OCI-LY7 (cell line): ENCODE measurements around the gene ARFGAP1.

Experiments
- EZH2phosphoT487 ChIP-seq: fragments of 200-600 bp; sonication (generic); IDR thresholded peaks from 2 replicates; pipeline ENCODE4 v1.6.1; 2018; ENCODE audit warnings: low read depth, borderline replicate concordance, mild to moderate bottlenecking, mixed run types, antibody characterized with exemption, low read length, moderate library complexity, mixed read lengths
- TF ChIP-seq, protein P1 (sequence below): fragments of 200-600 bp; sonication (generic); conservative IDR thresholded peaks from 2 replicates; pipeline ENCODE4 v1.5.1; 2014; ENCODE audit warnings: mild to moderate bottlenecking, antibody characterized with exemption, low read length, moderate library complexity, mixed read lengths

DNA sequence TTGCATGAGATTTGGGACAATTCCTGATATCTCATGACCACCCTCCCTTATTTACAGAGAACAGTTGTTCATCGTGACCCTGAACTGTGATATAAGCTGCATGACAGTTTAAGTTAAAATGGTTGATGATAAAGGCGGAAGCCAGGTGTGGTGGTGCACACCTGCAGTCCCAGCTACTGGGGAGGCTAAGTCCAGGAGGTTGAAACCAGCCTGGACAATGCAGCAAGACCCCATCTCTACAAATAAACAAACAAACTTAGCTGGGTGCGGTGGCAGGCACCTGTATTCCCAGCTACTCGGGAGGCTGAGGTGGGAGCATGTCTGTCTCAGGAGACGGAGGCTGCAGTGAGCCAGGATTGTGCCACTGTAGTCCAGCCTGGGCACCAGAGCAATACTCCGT lies 44.4 kb downstream of the ARFGAP1 start:
- TF ChIP-seq, protein P1, sequence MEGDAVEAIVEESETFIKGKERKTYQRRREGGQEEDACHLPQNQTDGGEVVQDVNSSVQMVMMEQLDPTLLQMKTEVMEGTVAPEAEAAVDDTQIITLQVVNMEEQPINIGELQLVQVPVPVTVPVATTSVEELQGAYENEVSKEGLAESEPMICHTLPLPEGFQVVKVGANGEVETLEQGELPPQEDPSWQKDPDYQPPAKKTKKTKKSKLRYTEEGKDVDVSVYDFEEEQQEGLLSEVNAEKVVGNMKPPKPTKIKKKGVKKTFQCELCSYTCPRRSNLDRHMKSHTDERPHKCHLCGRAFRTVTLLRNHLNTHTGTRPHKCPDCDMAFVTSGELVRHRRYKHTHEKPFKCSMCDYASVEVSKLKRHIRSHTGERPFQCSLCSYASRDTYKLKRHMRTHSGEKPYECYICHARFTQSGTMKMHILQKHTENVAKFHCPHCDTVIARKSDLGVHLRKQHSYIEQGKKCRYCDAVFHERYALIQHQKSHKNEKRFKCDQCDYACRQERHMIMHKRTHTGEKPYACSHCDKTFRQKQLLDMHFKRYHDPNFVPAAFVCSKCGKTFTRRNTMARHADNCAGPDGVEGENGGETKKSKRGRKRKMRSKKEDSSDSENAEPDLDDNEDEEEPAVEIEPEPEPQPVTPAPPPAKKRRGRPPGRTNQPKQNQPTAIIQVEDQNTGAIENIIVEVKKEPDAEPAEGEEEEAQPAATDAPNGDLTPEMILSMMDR: no peak
- no peak for TF ChIP-seq EZH2phosphoT487
